Putamen (tissue), 1 donor: ENCODE data around the gene ACADVL.

Experiments used
- DNase-seq: peaks from one replicate; pipeline ENCODE4 v3.0.0-alpha.2; 2016; ENCODE audit warnings: low spot score

ACADVL gene

GRCh38 chr17:7217113-7217987 lies 2.4 kb upstream of the ACADVL start:
- no peak for DNase-seq

GRCh38 chr17:7218166-7218565 lies 1.6 kb upstream of the ACADVL start:
- no peak for DNase-seq

- no peak for DNase-seq
Measured at GRCh38 chr17:7218758-7219157, 980 bp upstream of the ACADVL start.

GRCh38 chr17:7219229-7219811 lies 418 bp upstream of the ACADVL start:
- no peak for DNase-seq

GRCh38 chr17:7220593-7221277 lies 997 bp downstream of the ACADVL start:
- DNase-seq: no peak

- DNase-seq: no peak
Measured at GRCh38 chr17:7221278-7222092, 1.7 kb downstream of the ACADVL start.

GRCh38 chr17:7222093-7222971 lies 2.6 kb downstream of the ACADVL start:
- no peak for DNase-seq

- DNase-seq: no peak
Measured at GRCh38 chr17:7222972-7223292, 3.2 kb downstream of the ACADVL start.

GRCh38 chr17:7223375-7223774 lies 3.6 kb downstream of the ACADVL start:
- DNase-seq: no peak

GRCh38 chr17:7224110-7224509 lies 4.4 kb downstream of the ACADVL start:
- DNase-seq: no peak

GRCh38 chr17:7224661-7225111 lies 4.9 kb downstream of the ACADVL start:
- no peak for DNase-seq

GRCh38 chr17:7225711-7226331 lies 6.1 kb downstream of the ACADVL start:
- DNase-seq: no peak

- no peak for DNase-seq
Measured at GRCh38 chr17:7226721-7227710, 7.3 kb downstream of the ACADVL start.

GRCh38 chr17:7228920-7229319 lies 9.2 kb downstream of the ACADVL start:
- DNase-seq: no peak

GRCh38 chr17:7229504-7229903 lies 9.8 kb downstream of the ACADVL start:
- DNase-seq: no peak

GRCh38 chr17:7232114-7232513 lies 12.4 kb downstream of the ACADVL start:
- DNase-seq: no peak

GRCh38 chr17:7233701-7234082 lies 14.0 kb downstream of the ACADVL start:
- no peak for DNase-seq

- DNase-seq: peak; percentile 95
Measured at GRCh38 chr17:7234083-7234951, 14.6 kb downstream of the ACADVL start, which contains the start of gene DVL2. Gene DVL2 (minus strand): TSS chr17:7234517. CDS start chr17:7234262, 255 bp downstream.
